ENCODE measurements around the gene NKAPL.
A peak's percentile ranks its signal among the peaks of the same experiment; 100 is the strongest.

The NKAPL gene

DNA sequence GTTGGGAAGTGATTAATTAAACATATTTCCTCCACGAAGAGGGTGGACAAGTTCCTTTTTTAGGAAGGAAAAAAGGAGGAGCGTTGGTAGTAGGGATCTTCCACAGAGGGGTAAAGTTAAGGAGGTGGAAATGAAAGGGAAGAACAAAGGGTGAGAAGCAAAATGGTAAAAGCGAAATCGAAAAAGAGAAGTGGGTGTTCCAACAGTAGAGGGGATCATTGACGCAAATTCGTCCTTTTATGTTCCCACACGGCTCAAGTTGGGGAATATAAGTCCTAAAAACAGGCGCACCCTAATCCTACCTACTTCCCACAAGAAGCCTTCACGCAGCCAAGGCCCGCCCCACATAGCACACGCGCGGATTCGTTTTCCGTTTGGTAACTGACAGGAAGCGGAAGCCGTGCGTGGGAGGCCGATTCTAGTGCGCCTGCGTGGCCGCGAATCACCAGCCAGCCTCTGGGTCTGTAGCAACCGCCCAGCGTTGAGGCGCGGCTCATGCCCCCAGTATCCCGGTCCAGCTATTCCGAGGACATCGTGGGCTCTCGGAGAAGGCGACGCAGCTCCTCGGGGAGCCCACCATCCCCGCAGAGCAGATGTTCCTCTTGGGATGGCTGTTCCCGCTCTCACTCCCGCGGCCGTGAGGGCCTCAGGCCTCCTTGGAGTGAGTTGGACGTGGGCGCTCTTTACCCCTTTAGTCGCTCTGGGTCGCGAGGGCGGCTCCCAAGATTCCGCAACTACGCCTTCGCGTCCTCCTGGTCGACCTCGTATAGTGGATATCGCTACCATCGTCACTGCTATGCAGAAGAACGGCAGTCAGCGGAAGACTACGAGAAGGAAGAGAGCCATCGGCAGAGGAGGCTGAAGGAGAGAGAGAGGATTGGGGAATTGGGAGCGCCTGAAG lies at the start of gene NKAPL:
Gene NKAPL, plus strand, starts transcription at position 421 of the 901 bp plus-strand sequence. Its CDS starts 75 bp downstream, at position 496.
- peak; percentile 21 to 39 for DNase-seq (ENCODE audit: low read depth in 2 of 2)

GRCh38 chr6:28209753-28210535 lies 49.2 kb upstream of the NKAPL start:
- DNase-seq (ENCODE audit: low read depth in 2 of 2): no peak

GRCh38 chr6:28211840-28212509 lies 47.1 kb upstream of the NKAPL start:
- DNase-seq (ENCODE audit: low read depth in 2 of 2): no peak

DNA sequence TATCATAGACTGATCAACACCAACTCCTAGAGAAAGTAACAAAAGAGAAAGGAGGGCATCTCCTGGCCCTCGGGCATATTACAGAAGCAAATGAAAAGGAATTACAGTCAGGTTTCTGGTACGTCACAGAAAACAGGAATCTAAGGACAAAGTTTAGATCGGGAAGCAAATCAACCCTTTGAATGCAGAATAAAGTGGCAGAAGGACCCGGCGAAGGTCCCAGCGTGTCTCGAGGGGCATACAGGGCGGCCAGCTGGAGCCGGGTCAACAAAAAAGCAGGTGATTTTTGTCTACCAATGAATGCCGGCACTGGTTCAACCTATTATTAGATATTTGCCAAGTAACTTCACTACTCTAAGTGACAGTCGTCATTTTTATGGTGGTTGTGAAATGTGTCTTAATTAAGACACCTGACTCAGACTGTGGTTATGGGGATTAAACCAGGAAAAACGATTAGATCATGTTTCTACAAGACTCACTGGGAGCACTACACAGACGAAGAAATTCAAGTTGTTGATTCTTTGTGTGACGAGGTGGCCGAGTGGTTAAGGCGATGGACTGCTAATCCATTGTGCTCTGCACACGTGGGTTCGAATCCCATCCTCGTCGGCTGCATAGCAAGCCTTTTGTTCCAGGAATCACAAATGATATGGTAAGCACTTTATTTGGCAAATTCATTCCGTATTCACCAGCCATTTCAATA lies 46.4 kb upstream of the NKAPL start:
- no peak for DNase-seq (ENCODE audit: low read depth in 2 of 2)

DNA sequence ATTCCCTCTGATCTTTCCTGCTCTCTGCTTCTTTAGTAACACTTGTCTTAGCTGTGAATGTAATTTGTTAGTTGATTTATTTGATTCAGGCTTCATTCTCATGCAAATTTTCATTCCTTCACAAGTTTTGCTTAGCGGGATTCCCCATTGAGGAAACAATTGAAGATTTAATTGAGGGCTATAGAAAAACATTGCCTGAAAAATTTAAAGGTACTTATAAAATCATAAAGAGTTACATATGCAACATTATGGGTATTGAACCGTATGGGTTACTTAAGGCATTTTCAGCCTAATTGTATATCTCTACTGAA lies 45.9 kb upstream of the NKAPL start:
- DNase-seq (ENCODE audit: low read depth in 2 of 2): no peak

GRCh38 chr6:28215425-28215824 lies 43.7 kb upstream of the NKAPL start:
- DNase-seq (ENCODE audit: low read depth in 2 of 2): no peak

- DNase-seq (ENCODE audit: low read depth in 2 of 2): no peak
These were observed 41.2 kb upstream of the NKAPL start for GRCh38 chr6:28217890-28218289.

DNA sequence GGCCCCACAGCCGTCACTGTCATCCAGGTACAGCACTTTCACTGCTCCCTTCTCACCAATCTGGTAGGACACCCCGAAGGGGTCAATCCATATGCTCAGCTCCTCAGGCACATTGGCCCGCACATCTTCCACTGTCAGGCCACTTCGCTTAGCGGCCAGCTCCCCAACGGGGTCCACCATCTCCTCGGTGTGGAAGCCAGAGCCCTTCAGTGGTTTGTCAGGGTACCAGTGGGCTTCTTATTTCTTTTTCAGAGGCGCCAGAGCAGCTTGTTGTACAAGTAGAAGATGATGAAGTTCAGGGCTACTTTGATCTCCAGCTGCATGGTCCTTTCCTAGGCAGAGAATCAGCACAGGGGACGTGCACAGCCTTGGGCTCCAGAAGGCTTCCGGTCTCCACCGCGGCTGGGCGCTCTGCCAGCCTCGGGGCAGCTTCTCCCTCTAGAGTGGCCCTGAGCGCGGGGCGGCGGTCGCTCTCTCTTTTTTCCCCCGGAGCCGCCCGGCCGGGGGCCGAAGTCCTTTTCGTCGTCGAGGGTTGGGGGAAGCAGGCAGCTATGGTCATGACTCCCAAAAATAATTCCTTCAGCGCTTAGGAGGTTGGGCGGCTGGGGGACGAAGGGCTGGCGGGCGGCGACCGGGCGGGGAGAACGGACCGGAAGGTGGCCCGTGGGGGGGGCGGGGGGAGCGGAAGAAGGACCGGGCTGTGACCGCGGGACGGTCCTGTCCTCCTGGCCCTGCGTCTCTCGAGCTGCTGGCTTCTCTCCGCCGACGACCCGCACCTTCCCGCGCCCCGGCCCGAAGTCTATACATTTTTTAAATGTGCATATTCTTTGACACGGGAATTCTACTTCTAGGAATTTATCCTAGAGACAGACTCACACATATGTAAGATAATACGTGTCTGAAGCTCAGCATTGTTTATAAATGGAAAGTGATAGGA lies 40.5 kb upstream of the NKAPL start:
- DNase-seq (ENCODE audit: low read depth in 2 of 2): no peak

DNA sequence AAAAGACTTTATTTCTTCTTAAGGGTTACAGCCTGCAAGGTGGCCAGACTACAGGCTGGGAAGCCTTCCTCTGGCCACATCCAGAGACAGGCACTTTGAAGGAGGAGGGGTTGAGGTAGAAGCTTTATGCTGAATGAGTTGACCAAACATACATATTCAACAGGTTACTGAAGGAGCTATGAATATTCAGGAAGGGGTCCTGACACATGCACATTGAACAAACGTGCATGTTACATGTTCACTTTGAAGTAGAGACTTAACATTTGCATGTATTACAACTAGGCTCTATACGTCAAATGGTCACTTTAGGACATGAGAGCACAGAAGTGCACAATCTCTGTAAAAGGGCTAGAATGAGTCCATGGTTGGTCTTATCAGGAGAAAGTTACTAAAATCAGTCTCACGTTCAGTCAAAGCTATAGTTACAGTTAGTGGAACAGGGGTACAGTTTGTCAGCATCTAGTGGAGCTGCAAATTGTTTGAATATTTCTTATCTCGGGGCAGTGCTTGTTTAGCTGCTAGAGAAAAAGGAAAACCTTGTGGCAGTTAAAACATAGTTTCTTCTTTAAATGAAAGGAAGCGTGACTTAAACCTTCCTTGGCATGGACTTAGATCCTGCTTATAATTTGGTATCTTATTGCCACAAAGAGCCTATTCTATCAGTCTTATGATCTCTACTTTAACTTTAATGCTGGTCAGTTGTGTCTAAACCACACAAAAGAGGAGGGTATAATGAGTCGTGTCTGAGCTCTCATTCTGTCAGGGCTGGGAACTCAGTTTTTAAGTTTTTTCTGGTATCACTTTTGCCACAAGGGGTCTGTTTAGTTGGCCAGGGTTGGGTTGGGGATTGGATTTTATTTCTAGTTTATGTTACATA lies 38.6 kb upstream of the NKAPL start:
- no peak for DNase-seq (ENCODE audit: low read depth in 2 of 2)

DNA sequence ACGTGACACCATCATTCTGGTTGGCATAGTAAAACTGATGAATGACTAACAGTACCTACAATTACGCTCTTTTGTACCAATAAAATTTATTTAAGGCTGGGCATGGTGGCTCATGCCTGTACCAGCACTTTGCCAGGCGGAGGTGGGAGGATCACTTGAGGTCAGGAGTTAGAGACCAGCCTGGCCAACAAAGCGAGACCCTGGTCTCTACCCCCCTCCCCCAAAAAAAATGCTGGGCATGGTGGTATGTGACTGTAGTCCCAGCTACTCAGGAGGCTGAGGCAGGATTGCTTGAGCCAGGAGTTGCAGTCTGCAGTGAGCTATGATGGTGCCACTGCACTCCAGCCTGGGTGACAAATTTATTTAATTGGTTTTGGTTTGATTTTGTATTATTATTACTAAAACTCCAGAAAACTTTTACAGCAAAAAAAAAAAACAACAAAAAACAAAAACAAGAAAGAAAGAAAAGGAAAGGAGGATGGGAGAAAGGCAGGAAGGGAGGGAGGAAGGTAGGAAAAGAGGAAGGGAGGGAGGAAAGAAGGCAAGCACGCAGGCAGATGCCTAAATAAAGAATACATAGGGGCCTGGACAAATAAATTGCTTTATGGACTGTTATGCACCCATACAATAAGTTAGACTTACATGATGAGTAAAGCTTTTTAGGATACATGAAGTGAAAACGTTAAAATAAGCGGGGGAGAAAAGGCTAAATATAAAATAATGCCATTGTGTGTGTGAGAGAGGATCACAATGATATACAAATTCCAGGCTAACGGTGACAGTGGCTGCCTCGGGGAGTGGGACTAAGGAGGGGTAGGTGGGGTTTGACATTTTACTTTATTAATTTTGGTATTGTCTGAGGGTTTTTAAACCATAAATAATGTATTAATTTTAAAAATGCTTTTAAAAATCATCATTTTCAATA lies 34.7 kb upstream of the NKAPL start:
- no peak for DNase-seq (ENCODE audit: low read depth in 2 of 2)

- DNase-seq (ENCODE audit: low read depth in 2 of 2): peak in 1 of 2 donors; percentile 17
These were observed 33.9 kb upstream of the NKAPL start, which contains the start of gene ZSCAN9 for GRCh38 chr6:28225056-28225834. Gene ZSCAN9, plus strand, starts transcription at chr6:28225275. Its CDS starts 1,810 bp downstream, at chr6:28227085.

DNA sequence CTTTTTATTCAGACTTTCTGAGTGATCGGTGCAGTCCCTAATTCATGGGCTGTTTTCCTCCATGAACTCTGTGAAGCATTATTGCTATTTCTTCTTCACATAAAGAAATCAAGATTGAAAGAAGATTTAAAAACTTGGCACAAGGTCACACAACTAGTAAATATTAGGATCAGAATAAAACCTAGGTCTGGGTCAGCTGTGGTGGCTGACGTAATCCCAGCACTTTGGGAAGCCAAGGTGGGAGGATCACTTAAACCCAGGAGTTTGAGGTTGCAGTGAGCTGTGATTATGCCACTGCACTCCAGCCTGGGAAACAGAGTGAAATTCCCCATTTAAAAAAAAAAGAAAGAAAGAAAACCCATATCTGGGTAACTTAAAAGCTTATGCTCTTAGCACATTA lies 32.6 kb upstream of the NKAPL start:
- DNase-seq (ENCODE audit: low read depth in 2 of 2): no peak

- no peak for DNase-seq (ENCODE audit: low read depth in 2 of 2)
These were observed 26.3 kb upstream of the NKAPL start for GRCh38 chr6:28232785-28233184.

GRCh38 chr6:28235912-28236452 lies 23.1 kb upstream of the NKAPL start:
- no peak for DNase-seq (ENCODE audit: low read depth in 2 of 2)

- DNase-seq (ENCODE audit: low read depth in 2 of 2): no peak
These were observed 19.5 kb upstream of the NKAPL start for GRCh38 chr6:28239636-28240035.

DNA sequence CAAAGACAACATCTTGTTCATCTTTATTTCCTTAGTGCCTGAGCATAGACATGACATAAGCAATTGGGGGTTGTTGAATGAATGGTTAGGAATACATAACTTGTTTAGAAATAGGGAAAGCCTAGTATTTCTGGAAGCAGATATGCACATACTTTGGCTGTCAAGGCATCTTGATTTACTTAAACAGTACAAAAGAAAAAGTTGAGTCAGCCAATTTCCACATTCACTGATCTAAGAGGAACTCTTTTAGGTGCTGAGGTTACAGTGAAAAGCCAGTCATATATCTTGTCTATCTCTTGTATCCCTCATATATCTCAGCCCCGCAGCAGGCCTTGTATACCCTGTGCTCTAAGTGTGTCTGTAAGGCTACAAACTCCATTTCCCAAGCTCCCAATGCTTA lies 18.6 kb upstream of the NKAPL start:
- DNase-seq (ENCODE audit: low read depth in 2 of 2): no peak

GRCh38 chr6:28243946-28244345 lies 15.2 kb upstream of the NKAPL start:
- DNase-seq (ENCODE audit: low read depth in 2 of 2): no peak
